ENCODE data around the gene XYLB. TPM values are rescaled to one million over a fixed set of nuclear protein-coding genes. Genes with fewer than 3 reads are reported as not detected.
A peak's percentile ranks its signal among the peaks of the same experiment; 100 is the strongest.

XYLB gene
- total and polyA plus RNA-seq, 3 experiments from 2014 or later, result 0.15 to 6.2 (median 5.7) TPM

DNA sequence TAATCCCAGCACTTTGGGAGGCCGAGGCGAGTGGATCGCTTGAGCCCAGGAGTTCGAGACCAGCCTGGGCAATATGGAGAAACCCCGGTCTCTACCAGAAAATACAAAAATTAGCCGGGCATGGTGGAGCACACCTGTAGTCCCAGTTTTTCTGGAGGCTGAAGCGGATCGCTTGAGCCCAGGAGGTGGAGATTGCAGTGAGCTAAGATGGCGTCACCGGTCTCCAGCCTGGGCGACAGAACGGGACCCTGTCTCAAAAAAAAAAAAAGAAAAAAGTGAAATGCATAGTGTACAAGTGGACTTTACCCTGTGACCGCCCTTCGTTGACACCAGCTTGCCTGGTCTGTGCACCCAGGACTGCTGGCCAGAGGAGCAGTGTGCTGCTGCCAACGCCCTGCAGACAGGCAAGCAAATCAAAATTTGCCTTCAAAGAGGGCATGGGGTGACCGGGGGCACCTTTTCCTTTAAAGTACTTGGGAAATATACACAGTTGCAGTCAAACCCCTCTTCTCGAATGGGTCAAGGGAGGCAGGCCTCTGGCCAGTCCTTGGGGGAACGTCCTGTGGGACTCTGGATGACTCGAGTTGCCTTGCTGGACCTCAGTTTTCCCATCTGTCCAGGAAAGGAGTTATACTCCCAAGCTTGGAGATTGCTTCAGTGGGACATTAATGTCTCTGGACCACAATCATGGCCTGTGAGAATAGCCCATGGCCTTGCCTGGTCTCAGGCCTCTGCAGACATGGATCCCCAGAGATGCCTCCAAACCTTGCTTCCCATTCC is 1.0 kb downstream of the XYLB start:
- Histone ChIP-seq H3K4me3 (ENCODE audit: low read length) (peak overlapping the region; percentile 15), H3K27me3 (ENCODE audit: insufficient read depth, low read length, poor library complexity, severe bottlenecking) (no peaks in the 10 kb centered on the region), H3K4me1 (ENCODE audit: insufficient read depth, low read length) (no peaks in the 10 kb centered on the region), H3K27ac (ENCODE audit: low read depth, low read length) (peak overlapping the region; percentile 63), H3K36me3 (ENCODE audit: insufficient read depth, low read length) (no peaks in the 10 kb centered on the region), H3K9me3 (ENCODE audit: low read length) (no peaks in the 10 kb centered on the region)
- ChIA-PET CTCF (interaction anchor here (1.0 to 3.3 kb wide), 19 partner anchors 8 to 373 kb away, joined by 3 to 83 read pairs (median 6); partner anchors contain the start of genes ACAA1, EXOG and OXSR1), POLR2A (no interaction called here)
- Mint-ChIP-seq H3K27me3 (peaks cover 2 to 6% of the 10 kb centered on the region in 2 donors), H3K4me3 (peak overlapping the region in 4 of 7 donors; percentile 55 to 76 (median 69)), H3K36me3 (no peaks in the 10 kb centered on the region), H3K27ac (peak overlapping the region in 1 of 8 donors; percentile 51), H3K4me1 (peaks cover 0 to 10% (median 2%) of the 10 kb centered on the region in 3 donors), H3K9me3 (no peaks in the 10 kb centered on the region)
- no peak for DNase-seq

DNA sequence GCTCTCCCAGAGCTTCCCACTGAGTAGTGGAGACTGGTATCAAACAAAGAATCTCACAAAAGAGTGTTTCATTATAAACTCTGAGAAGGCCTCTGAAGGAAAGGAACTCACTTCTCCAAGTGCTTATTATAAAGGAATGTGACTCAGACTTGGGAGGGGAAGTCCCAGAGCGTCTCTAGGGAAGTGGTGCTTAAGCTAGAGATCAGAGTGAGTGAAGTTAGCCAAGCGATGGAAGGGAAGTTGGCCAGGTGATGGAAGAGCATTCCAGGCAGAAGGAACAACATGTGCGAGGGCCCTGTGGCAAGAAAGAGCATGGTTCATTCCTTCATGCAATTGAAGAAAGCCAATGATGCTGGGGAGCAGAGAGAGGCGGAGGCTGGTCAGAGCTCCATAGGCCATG is 2.3 kb downstream of the XYLB start:
- ChIA-PET POLR2A (interaction anchor here (0.6 kb wide), 1 partner anchor 71 kb away, joined by 3 read pairs; no protein-coding TSS in a partner anchor), CTCF (interaction anchor here (1.1 kb wide), 1 partner anchor 374 kb away, joined by 3 read pairs; no protein-coding TSS in a partner anchor)
- DNase-seq, result no peak
- no peak overlapping the region for H3K4me3 Mint-ChIP-seq
- no peak overlapping the region for H3K27ac Mint-ChIP-seq
- no peaks in the 10 kb centered on the region for H3K9me3 Mint-ChIP-seq
- Histone ChIP-seq H3K4me3 (ENCODE audit: low read length) (no peak overlapping the region), H3K27ac (ENCODE audit: low read depth, low read length) (no peak overlapping the region), H3K27me3 (ENCODE audit: insufficient read depth, low read length, poor library complexity, severe bottlenecking) (no peaks in the 10 kb centered on the region), H3K36me3 (ENCODE audit: insufficient read depth, low read length) (no peaks in the 10 kb centered on the region), H3K9me3 (ENCODE audit: low read length) (no peaks in the 10 kb centered on the region), H3K4me1 (ENCODE audit: insufficient read depth, low read length) (no peaks in the 10 kb centered on the region)
- H3K4me1 Mint-ChIP-seq, result peaks cover 0 to 10% (median 2%) of the 10 kb centered on the region in 3 donors
- peaks cover 2 to 4% of the 10 kb centered on the region in 2 donors for H3K27me3 Mint-ChIP-seq
- H3K36me3 Mint-ChIP-seq, result no peaks in the 10 kb centered on the region

- Histone ChIP-seq H3K9me3 (ENCODE audit: low read length) (no peaks in the 10 kb centered on the region), H3K4me1 (ENCODE audit: insufficient read depth, low read length) (no peaks in the 10 kb centered on the region), H3K27ac (ENCODE audit: low read depth, low read length) (no peak overlapping the region), H3K27me3 (ENCODE audit: insufficient read depth, low read length, poor library complexity, severe bottlenecking) (no peaks in the 10 kb centered on the region), H3K4me3 (ENCODE audit: low read length) (no peak overlapping the region), H3K36me3 (ENCODE audit: insufficient read depth, low read length) (no peaks in the 10 kb centered on the region)
- CTCF ChIA-PET, result interaction anchor here (1.1 kb wide), 1 partner anchor 375 kb away, joined by 3 read pairs; no protein-coding TSS in a partner anchor
- no peaks in the 10 kb centered on the region for H3K36me3 Mint-ChIP-seq
- no peaks in the 10 kb centered on the region for H3K9me3 Mint-ChIP-seq
- no peak overlapping the region for H3K27ac Mint-ChIP-seq
- H3K27me3 Mint-ChIP-seq, result peaks cover 0 to 2% of the 10 kb centered on the region in 2 donors
- no peak overlapping the region for H3K4me3 Mint-ChIP-seq
- H3K4me1 Mint-ChIP-seq, result peaks cover 0 to 10% (median 2%) of the 10 kb centered on the region in 3 donors
- POLR2A ChIA-PET, result no interaction called here
- DNase-seq, result no peak
Measured at GRCh38 chr3:38349684-38350359, 3.2 kb downstream of the XYLB start.

DNA sequence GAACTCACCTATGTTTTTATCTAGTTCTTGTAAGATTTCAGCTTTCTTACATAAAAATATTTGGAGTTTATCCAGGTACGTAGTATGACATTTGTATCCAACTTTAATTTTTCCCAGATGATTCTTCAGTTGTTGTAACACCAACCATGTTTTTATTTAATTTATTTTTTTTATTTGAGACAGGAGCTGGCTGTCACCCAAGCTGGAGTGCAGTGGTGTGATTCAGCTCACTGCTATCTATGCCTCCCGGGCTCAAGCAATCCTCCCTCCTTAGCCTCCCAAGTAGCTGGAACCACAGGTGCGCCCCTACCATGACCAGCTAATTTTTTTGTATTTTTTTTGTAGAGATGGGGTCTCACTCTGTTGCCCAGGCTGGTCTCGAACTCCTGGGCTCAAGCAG is 6.6 kb downstream of the XYLB start:
- no peak overlapping the region for H3K27ac ChIP-seq (ENCODE audit: low read depth, low read length)
- Mint-ChIP-seq H3K4me3 (no peak overlapping the region), H3K36me3 (no peaks in the 10 kb centered on the region), H3K27me3 (peaks cover 0 to 2% of the 10 kb centered on the region in 2 donors), H3K27ac (no peak overlapping the region), H3K4me1 (peaks cover 0 to 2% (median under 1%) of the 10 kb centered on the region in 3 donors), H3K9me3 (no peaks in the 10 kb centered on the region)
- no peaks in the 10 kb centered on the region for H3K27me3 ChIP-seq (ENCODE audit: insufficient read depth, low read length, poor library complexity, severe bottlenecking)
- DNase-seq, result no peak
- H3K4me1 ChIP-seq (ENCODE audit: insufficient read depth, low read length), result no peaks in the 10 kb centered on the region
- no peaks in the 10 kb centered on the region for H3K36me3 ChIP-seq (ENCODE audit: insufficient read depth, low read length)
- ChIA-PET CTCF (no interaction called here), POLR2A (no interaction called here)
- no peak overlapping the region for H3K4me3 ChIP-seq (ENCODE audit: low read length)
- H3K9me3 ChIP-seq (ENCODE audit: low read length), result no peaks in the 10 kb centered on the region

DNA sequence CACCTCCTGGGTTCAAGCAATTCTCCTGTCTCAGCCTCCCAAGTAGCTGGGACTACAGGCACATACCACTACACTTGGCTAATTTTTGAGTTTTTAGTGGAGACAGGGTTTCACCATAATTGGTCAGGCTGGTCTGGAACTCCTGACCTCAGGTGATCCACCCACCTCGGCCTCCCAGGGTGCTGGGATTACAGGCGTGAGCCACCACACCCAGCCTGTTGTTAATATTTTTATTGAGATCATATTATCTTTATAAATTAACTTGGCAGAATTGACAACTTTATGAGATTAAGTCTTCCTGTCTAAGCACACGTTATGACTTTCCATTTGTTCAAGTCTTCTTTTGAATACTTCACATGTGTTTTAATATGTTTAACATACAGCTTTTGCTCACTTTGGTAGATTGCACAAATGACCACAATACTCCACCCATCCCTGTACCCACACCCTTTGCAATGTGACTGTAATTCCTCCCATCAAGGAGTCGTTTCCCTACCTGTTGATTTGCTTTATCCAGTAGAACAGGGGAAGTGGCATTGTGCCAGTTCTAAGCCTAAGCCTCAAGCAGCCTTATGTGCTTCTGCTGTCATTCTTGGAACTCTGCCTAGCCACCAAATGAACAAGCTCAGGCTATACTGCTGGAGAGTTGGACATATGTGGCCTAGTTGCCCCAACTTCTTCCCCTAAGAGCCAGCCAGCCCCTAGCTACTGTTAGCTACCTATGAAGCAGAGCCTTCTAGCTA is 8.2 kb downstream of the XYLB start:
- Mint-ChIP-seq H3K27ac (no peak overlapping the region), H3K4me3 (no peak overlapping the region), H3K36me3 (no peaks in the 10 kb centered on the region), H3K9me3 (no peaks in the 10 kb centered on the region), H3K4me1 (no peaks in the 10 kb centered on the region), H3K27me3 (peaks cover 0 to 2% of the 10 kb centered on the region in 2 donors)
- Histone ChIP-seq H3K4me3 (ENCODE audit: low read length) (no peak overlapping the region), H3K4me1 (ENCODE audit: insufficient read depth, low read length) (no peaks in the 10 kb centered on the region), H3K36me3 (ENCODE audit: insufficient read depth, low read length) (no peaks in the 10 kb centered on the region), H3K27me3 (ENCODE audit: insufficient read depth, low read length, poor library complexity, severe bottlenecking) (no peaks in the 10 kb centered on the region), H3K27ac (ENCODE audit: low read depth, low read length) (no peak overlapping the region), H3K9me3 (ENCODE audit: low read length) (no peaks in the 10 kb centered on the region)
- ChIA-PET POLR2A (no interaction called here), CTCF (interaction anchor here (0.7 to 1.9 kb wide), 4 partner anchors 8 to 296 kb away, joined by 3 to 10 read pairs (median 3); partner anchors contain the start of gene XYLB)
- DNase-seq, result no peak

DNA sequence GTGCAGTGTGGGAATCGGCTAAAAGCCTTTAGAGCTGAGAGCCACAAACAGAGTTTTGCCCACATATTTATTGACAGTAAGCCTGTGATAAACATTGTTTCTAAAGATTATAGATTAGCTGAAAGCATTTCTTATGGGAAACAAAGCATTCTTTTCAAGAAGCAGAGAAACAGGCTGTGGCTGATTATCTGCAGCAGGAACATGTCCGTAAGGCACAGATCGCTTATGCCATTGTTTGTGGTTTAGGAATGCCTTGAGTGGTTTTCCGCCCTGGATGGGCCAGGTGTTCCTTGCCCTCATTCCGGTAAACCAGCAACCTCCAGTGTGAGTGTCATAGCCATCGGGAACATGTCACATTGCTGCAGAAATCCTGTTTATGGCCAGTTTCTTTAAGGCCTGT is 12.5 kb downstream of the XYLB start:
- H3K4me1 Mint-ChIP-seq, result peaks cover 0 to 3% (median 2%) of the 10 kb centered on the region in 3 donors
- Histone ChIP-seq H3K4me1 (ENCODE audit: insufficient read depth, low read length) (no peaks in the 10 kb centered on the region), H3K9me3 (ENCODE audit: low read length) (no peaks in the 10 kb centered on the region), H3K27ac (ENCODE audit: low read depth, low read length) (no peak overlapping the region), H3K27me3 (ENCODE audit: insufficient read depth, low read length, poor library complexity, severe bottlenecking) (no peaks in the 10 kb centered on the region), H3K36me3 (ENCODE audit: insufficient read depth, low read length) (no peaks in the 10 kb centered on the region), H3K4me3 (ENCODE audit: low read length) (no peak overlapping the region)
- H3K4me3 Mint-ChIP-seq, result no peak overlapping the region
- CTCF ChIA-PET, result interaction anchor here (2.2 kb wide), 1 partner anchor 13 kb away, joined by 9 read pairs; the partner anchor contains the start of gene XYLB
- POLR2A ChIA-PET, result no interaction called here
- H3K36me3 Mint-ChIP-seq, result no peaks in the 10 kb centered on the region
- no peaks in the 10 kb centered on the region for H3K27me3 Mint-ChIP-seq
- H3K27ac Mint-ChIP-seq, result peak overlapping the region in 1 of 8 donors; percentile 43
- DNase-seq, result no peak
- no peaks in the 10 kb centered on the region for H3K9me3 Mint-ChIP-seq

GRCh38 chr3:38360345-38360744 is 13.8 kb downstream of the XYLB start:
- no peaks in the 10 kb centered on the region for H3K4me1 ChIP-seq (ENCODE audit: insufficient read depth, low read length)
- no peaks in the 10 kb centered on the region for H3K27me3 Mint-ChIP-seq
- POLR2A ChIA-PET, result no interaction called here
- H3K4me1 Mint-ChIP-seq, result peaks cover 7 to 11% (median 11%) of the 10 kb centered on the region in 3 donors
- no peaks in the 10 kb centered on the region for H3K36me3 Mint-ChIP-seq
- no peak overlapping the region for H3K27ac ChIP-seq (ENCODE audit: low read depth, low read length)
- H3K4me3 ChIP-seq (ENCODE audit: low read length), result no peak overlapping the region
- no peak overlapping the region for H3K27ac Mint-ChIP-seq
- H3K36me3 ChIP-seq (ENCODE audit: insufficient read depth, low read length), result no peaks in the 10 kb centered on the region
- CTCF ChIA-PET, result interaction anchor here (1.2 kb wide), 1 partner anchor 14 kb away, joined by 4 read pairs; the partner anchor contains the start of gene XYLB
- no peak for DNase-seq
- no peak overlapping the region for H3K4me3 Mint-ChIP-seq
- H3K9me3 Mint-ChIP-seq, result no peaks in the 10 kb centered on the region
- H3K9me3 ChIP-seq (ENCODE audit: low read length), result no peaks in the 10 kb centered on the region
- no peaks in the 10 kb centered on the region for H3K27me3 ChIP-seq (ENCODE audit: insufficient read depth, low read length, poor library complexity, severe bottlenecking)
